Glomerular visceral epithelial cell (primary cell): ENCODE measurements around the gene CRB1.

Experiments
- DNase-seq: peaks from one replicate; pipeline ENCODE4 v3.0.0-alpha.2; 2016; ENCODE audit errors: extremely low spot score

CRB1 gene

DNA sequence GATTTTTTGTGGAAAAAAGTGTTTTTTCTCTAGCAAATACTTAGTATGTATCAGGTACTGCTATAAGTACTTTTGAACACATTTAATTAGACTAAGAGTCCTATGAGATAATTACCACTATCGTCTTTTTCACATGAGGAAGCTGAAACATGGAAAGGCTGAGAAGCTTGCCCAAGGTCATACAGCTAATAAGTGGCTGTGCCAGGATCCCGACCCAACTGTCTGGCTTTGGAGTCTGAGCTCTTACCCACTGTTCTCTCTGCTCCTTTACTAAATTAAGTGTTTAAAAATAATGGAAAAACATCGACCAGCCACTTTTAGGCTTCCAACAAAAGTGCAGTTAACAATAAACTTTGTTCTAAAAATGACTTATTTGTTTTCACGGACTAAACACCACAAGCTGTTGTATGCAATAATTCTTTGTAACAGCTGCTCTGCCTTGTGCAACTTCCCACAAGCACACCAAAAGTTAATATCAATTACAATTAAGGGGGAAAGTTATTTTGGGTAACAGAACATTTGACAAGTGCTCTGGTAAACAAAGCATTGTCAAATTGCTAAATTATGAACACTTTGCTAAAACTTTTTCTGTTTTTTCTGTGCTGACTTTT lies 75.7 kb downstream of the CRB1 start:
- no peak for DNase-seq

DNA sequence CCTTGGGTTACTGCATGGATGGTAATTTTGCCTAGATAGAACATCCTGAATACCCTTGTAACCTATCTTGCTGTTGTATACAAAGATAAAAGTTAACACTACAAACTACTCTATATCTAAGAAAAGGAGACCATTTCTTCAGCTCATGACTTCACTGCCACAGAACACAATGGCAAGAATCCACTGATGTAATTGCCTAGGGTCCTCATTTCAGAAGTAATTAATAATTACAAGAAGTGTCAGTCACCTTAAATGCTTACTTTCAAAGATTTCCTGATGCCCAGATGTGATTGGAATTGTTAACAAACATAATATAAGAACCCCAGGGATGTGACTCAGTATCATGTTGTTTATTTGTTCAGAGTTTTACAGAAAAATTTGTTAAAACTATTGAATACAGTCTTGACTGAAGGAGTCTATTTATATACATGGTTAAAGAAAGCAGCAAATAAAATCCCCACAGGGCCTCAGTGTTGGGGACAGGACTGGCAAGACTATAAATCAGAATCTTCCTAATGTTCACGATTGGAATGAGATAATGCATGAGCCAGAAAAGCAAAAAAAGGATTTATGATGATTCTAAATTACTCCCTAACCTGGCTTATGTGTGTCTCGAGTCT lies 83.9 kb downstream of the CRB1 start:
- no peak for DNase-seq

DNA sequence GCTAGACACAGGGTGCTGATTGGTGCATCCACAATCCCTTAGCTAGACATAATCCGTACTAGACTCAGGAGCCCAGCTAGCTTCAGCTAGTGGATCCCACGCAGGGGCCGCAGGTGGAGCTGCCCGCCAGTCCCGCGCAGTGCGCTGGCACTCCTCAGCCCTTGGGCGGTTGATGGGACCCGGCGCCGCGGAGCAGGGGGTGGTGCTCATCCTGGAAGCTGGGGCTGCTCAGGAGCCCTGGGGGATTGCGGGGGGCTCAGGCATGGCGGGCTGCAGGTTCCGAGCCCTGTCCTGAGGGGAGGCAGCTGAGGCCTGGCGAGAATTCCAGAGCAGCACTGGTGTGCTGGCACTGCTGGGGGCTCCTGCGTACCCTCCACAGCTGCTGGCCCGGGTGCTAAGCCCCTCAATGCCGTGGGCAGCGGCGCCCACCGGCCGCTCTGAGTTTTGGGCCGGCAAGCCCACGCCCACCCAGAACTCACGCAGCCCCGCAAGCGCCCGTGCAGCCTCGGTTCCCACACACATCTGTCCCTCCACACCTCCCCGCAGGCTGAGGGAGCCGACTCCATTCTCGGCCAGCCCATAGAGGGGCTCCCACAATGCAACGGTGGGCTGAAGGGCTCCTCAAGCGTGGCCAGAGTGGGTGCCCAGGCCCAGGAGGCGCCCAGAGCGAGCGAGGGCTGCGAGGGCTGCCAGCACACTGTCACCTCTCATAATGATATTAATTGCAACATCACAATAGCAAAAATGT lies 87.4 kb downstream of the CRB1 start:
- DNase-seq, result no peak

DNA sequence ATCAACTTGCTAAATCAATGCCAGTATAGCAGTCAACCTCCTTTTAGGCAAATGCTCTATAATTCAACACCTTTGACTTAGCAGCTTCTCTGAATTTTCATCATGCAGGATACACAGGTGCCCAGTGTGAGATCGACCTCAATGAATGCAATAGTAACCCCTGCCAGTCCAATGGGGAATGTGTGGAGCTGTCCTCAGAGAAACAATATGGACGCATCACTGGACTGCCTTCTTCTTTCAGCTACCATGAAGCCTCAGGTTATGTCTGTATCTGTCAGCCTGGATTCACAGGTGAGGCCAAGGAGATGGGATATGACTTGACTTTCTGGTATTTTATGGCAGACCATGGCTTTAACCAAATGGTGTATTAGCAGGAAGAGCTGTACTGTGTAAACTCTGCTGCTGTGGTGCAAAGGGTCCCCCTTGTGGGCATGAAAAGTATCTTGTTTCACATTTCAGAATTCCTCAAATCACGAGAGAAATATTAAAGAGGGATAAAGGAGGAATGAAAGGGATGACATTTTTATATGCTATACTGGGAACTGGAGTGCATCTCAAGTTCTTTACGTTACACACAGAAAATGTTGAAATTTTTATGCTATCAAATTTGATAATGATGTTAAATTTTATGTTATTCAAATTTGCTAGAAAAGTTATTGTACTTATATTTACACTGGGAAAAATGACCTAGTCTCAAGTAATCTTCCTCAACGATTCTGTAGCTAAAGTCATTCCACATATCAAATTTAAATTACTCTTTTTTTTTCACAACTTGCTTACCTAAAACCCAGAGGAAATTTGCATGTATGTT lies 88.9 kb downstream of the CRB1 start:
- peak; percentile 62 for DNase-seq

GRCh38 chr1:197358959-197359358 lies 90.9 kb downstream of the CRB1 start:
- no peak for DNase-seq

- no peak for DNase-seq
These were observed 92.0 kb downstream of the CRB1 start for GRCh38 chr1:197360068-197360467.

DNA sequence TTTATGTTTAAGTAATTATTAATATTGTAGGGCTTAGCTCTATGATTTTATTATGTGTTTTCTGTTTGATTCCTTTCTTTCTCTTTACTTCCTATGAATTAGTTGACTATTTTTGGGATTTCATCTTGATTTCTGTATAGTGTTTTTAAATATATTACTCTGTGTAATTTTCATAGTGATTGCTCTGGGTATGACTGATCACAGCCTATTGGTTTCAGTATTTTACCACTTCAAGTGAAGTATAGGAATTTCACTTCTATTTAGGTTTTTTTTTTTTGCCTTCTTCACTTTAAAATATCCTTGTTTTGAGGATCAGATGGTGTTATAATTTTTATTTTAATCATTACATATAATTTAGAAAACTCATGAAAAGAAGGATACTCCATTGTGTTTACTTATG lies 94.8 kb downstream of the CRB1 start:
- no peak for DNase-seq

GRCh38 chr1:197363855-197364254 lies 95.8 kb downstream of the CRB1 start:
- DNase-seq, result no peak

DNA sequence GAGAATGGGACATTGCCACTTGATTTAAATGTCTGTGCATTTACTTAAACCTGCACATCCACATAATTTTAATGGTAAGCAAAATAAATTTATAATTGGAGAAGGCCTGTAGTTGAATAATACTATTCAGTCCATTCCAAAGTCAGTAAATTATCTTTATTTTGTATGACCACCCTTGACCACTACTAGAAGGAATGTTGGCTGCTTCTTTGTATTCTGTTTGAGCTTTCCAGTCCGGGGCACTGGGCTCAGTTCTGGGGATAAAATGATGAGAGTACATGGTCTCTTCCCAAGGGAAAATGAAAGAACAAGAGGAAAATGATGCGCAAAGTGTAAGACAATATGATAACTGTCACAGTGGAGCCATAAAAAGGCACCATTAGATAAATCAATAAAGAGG lies 98.9 kb downstream of the CRB1 start:
- DNase-seq, result no peak

- DNase-seq, result no peak
These were observed 99.6 kb downstream of the CRB1 start for GRCh38 chr1:197367627-197368026.

DNA sequence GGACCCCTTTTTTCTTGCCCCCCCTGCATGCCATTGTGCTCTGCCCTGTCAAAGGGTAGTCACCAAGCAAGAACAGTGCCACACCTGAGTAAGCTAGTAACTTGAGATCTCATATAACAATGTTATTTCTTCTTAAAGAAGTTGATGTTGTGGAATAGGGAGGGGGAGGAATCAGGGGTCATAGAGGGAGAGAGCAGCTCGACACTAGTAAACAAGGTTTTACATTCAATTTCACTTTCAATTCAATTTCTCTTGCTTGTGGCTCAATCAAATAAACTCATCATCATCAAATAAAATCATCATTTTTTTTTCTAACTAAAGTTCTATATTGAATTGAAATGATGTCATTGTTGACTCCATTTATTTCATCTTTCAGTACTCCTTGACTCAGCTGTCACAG lies 106.4 kb downstream of the CRB1 start:
- no peak for DNase-seq

GRCh38 chr1:197384471-197384870 lies 116.4 kb downstream of the CRB1 start:
- no peak for DNase-seq

- DNase-seq, result no peak
These were observed 120.7 kb downstream of the CRB1 start for GRCh38 chr1:197388801-197389200.

DNA sequence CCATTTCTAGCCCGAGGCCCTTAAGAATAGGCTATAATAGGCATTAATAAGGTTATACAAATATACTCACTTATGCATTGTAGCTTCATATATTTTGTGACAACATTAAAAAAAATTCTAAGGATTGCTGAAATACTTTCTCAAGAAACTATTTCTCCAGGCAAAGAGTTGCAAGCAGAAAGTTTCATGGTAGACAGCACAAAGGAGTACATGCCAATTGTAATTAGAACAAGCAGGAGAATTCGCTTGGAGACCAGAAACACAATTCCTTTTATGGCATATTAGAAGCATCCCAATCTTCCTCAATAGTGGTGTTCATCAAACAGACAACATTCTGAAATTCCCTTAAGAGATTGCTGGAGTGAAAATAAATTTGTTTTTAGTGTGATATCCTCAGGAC lies 122.8 kb downstream of the CRB1 start:
- no peak for DNase-seq

- DNase-seq, result no peak
These were observed 123.5 kb downstream of the CRB1 start for GRCh38 chr1:197391303-197392226.

DNA sequence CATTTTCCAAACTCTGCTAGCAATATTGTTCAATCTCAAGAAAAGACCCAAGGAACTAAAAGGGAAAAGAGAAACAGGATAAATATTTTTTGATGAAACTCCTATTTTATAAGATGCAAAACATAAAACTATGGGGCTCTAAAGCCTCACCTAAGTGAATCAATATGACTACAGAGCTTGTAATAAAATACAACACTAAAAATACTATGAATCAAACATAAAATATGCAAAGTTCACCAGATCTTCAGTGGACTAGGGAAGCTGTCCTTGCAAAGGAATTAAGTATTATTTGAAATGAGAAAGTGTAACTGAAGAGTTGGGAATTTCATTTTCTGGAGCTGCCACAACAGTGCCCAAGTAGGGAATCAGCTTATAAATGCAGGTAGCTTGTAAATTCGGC lies 124.5 kb downstream of the CRB1 start:
- no peak for DNase-seq

GRCh38 chr1:197393105-197393504 lies 125.1 kb downstream of the CRB1 start:
- no peak for DNase-seq

GRCh38 chr1:197393772-197394171 lies 125.7 kb downstream of the CRB1 start:
- no peak for DNase-seq

- no peak for DNase-seq
These were observed 127.0 kb downstream of the CRB1 start for GRCh38 chr1:197394831-197395608.

DNA sequence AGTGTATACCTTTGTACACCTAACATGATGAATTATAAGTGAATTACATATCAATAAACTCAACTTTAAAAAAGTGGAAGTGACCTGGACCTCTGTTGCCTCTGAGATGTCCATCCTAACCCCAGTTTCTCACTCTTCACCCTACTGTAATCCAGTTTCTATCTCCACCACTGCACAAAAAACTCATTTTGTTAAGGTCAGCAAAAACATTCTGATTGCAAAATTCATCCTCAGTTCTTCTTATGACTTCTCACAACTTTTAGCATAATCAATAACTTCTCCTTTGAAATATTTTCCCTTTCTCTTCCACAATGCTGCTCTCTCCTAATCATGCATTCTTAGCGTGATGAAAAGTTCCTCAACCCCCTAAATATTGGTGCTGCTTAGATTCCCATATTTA lies 129.8 kb downstream of the CRB1 start:
- no peak for DNase-seq
